ENCODE results near the gene ANKEF1.

ANKEF1 gene

GRCh38 chr20:10040070-10040975 lies 5.5 kb downstream of the ANKEF1 start:
- Histone ChIP-seq H3K9ac (ENCODE audit: low read length) (no peak overlapping the region), H3K27me3 (ENCODE audit: control insufficient read depth, insufficient read depth, low read length) (no peaks in the 10 kb centered on the region), H3K9me3 (ENCODE audit: control insufficient read depth, low read length) (no peaks in the 10 kb centered on the region), H3K36me3 (ENCODE audit: control insufficient read depth, insufficient read depth, low read length) (no peaks in the 10 kb centered on the region), H3K4me3 (ENCODE audit: low read length) (no peak overlapping the region), H3K4me1 (ENCODE audit: control insufficient read depth, insufficient read depth, low read length) (peaks cover 8% of the 10 kb centered on the region)

- H3K4me1 ChIP-seq (ENCODE audit: control insufficient read depth, insufficient read depth, low read length): no peaks in the 10 kb centered on the region
- no peaks in the 10 kb centered on the region for H3K36me3 ChIP-seq (ENCODE audit: control insufficient read depth, insufficient read depth, low read length)
- H3K9ac ChIP-seq (ENCODE audit: low read length): no peak overlapping the region
- no peaks in the 10 kb centered on the region for H3K27me3 ChIP-seq (ENCODE audit: control insufficient read depth, insufficient read depth, low read length)
- H3K4me3 ChIP-seq (ENCODE audit: low read length): no peak overlapping the region
- no peaks in the 10 kb centered on the region for H3K9me3 ChIP-seq (ENCODE audit: control insufficient read depth, low read length)
Observed at GRCh38 chr20:10042086-10042485, 7.3 kb downstream of the ANKEF1 start.

- H3K4me3 ChIP-seq (ENCODE audit: low read length): no peak overlapping the region
- H3K36me3 ChIP-seq (ENCODE audit: control insufficient read depth, insufficient read depth, low read length): no peaks in the 10 kb centered on the region
- H3K9ac ChIP-seq (ENCODE audit: low read length): no peak overlapping the region
Observed at GRCh38 chr20:10047427-10047826, 12.6 kb downstream of the ANKEF1 start.

GRCh38 chr20:10051185-10051584 lies 16.4 kb downstream of the ANKEF1 start:
- peaks cover 5% of the 10 kb centered on the region for H3K4me1 ChIP-seq (ENCODE audit: control insufficient read depth, insufficient read depth, low read length)
- H3K9ac ChIP-seq (ENCODE audit: low read length): no peak overlapping the region
- no peaks in the 10 kb centered on the region for H3K27me3 ChIP-seq (ENCODE audit: control insufficient read depth, insufficient read depth, low read length)
- H3K9me3 ChIP-seq (ENCODE audit: control insufficient read depth, low read length): no peaks in the 10 kb centered on the region
- no peak overlapping the region for H3K4me3 ChIP-seq (ENCODE audit: low read length)
- no peaks in the 10 kb centered on the region for H3K36me3 ChIP-seq (ENCODE audit: control insufficient read depth, insufficient read depth, low read length)

More at GRCh38 chr20:10047427-10047826, 12.6 kb downstream of the ANKEF1 start:
- H3K4me1 ChIP-seq (ENCODE audit: control insufficient read depth, insufficient read depth, low read length): peaks cover 5% of the 10 kb centered on the region
- H3K9me3 ChIP-seq (ENCODE audit: control insufficient read depth, low read length): no peaks in the 10 kb centered on the region
- no peaks in the 10 kb centered on the region for H3K27me3 ChIP-seq (ENCODE audit: control insufficient read depth, insufficient read depth, low read length)

GRCh38 chr20:10059006-10059405 lies 24.2 kb downstream of the ANKEF1 start:
- H3K4me3 ChIP-seq (ENCODE audit: low read length): no peak overlapping the region
- no peaks in the 10 kb centered on the region for H3K4me1 ChIP-seq (ENCODE audit: control insufficient read depth, insufficient read depth, low read length)
- no peaks in the 10 kb centered on the region for H3K36me3 ChIP-seq (ENCODE audit: control insufficient read depth, insufficient read depth, low read length)
- H3K9me3 ChIP-seq (ENCODE audit: control insufficient read depth, low read length): no peaks in the 10 kb centered on the region
- H3K27me3 ChIP-seq (ENCODE audit: control insufficient read depth, insufficient read depth, low read length): no peaks in the 10 kb centered on the region
- H3K9ac ChIP-seq (ENCODE audit: low read length): no peak overlapping the region

- no peak overlapping the region for H3K9ac ChIP-seq (ENCODE audit: low read length)
- H3K4me1 ChIP-seq (ENCODE audit: control insufficient read depth, insufficient read depth, low read length): no peaks in the 10 kb centered on the region
- H3K36me3 ChIP-seq (ENCODE audit: control insufficient read depth, insufficient read depth, low read length): no peaks in the 10 kb centered on the region
- no peaks in the 10 kb centered on the region for H3K27me3 ChIP-seq (ENCODE audit: control insufficient read depth, insufficient read depth, low read length)
- H3K4me3 ChIP-seq (ENCODE audit: low read length): no peak overlapping the region
- H3K9me3 ChIP-seq (ENCODE audit: control insufficient read depth, low read length): no peaks in the 10 kb centered on the region
Observed at GRCh38 chr20:10060226-10060625, 25.4 kb downstream of the ANKEF1 start.

- Histone ChIP-seq H3K9me3 (ENCODE audit: control insufficient read depth, low read length) (no peaks in the 10 kb centered on the region), H3K27me3 (ENCODE audit: control insufficient read depth, insufficient read depth, low read length) (no peaks in the 10 kb centered on the region), H3K4me3 (ENCODE audit: low read length) (no peak overlapping the region), H3K4me1 (ENCODE audit: control insufficient read depth, insufficient read depth, low read length) (no peaks in the 10 kb centered on the region), H3K9ac (ENCODE audit: low read length) (no peak overlapping the region), H3K36me3 (ENCODE audit: control insufficient read depth, insufficient read depth, low read length) (no peaks in the 10 kb centered on the region)
Observed at GRCh38 chr20:10061641-10062040, 26.9 kb downstream of the ANKEF1 start.

GRCh38 chr20:10063482-10063881 lies 28.7 kb downstream of the ANKEF1 start:
- H3K27me3 ChIP-seq (ENCODE audit: control insufficient read depth, insufficient read depth, low read length): no peaks in the 10 kb centered on the region
- no peak overlapping the region for H3K9ac ChIP-seq (ENCODE audit: low read length)
- no peaks in the 10 kb centered on the region for H3K36me3 ChIP-seq (ENCODE audit: control insufficient read depth, insufficient read depth, low read length)
- no peaks in the 10 kb centered on the region for H3K9me3 ChIP-seq (ENCODE audit: control insufficient read depth, low read length)
- H3K4me3 ChIP-seq (ENCODE audit: low read length): no peak overlapping the region
- H3K4me1 ChIP-seq (ENCODE audit: control insufficient read depth, insufficient read depth, low read length): no peaks in the 10 kb centered on the region

GRCh38 chr20:10064611-10065010 lies 29.8 kb downstream of the ANKEF1 start:
- Histone ChIP-seq H3K36me3 (ENCODE audit: control insufficient read depth, insufficient read depth, low read length) (no peaks in the 10 kb centered on the region), H3K9ac (ENCODE audit: low read length) (no peak overlapping the region), H3K4me1 (ENCODE audit: control insufficient read depth, insufficient read depth, low read length) (no peaks in the 10 kb centered on the region), H3K27me3 (ENCODE audit: control insufficient read depth, insufficient read depth, low read length) (no peaks in the 10 kb centered on the region), H3K4me3 (ENCODE audit: low read length) (no peak overlapping the region), H3K9me3 (ENCODE audit: control insufficient read depth, low read length) (no peaks in the 10 kb centered on the region)

- no peaks in the 10 kb centered on the region for H3K9me3 ChIP-seq (ENCODE audit: control insufficient read depth, low read length)
- H3K4me3 ChIP-seq (ENCODE audit: low read length): no peak overlapping the region
- no peaks in the 10 kb centered on the region for H3K36me3 ChIP-seq (ENCODE audit: control insufficient read depth, insufficient read depth, low read length)
- no peaks in the 10 kb centered on the region for H3K27me3 ChIP-seq (ENCODE audit: control insufficient read depth, insufficient read depth, low read length)
- H3K4me1 ChIP-seq (ENCODE audit: control insufficient read depth, insufficient read depth, low read length): no peaks in the 10 kb centered on the region
- no peak overlapping the region for H3K9ac ChIP-seq (ENCODE audit: low read length)
Observed at GRCh38 chr20:10065154-10065833, 30.5 kb downstream of the ANKEF1 start.

- no peaks in the 10 kb centered on the region for H3K36me3 ChIP-seq (ENCODE audit: control insufficient read depth, insufficient read depth, low read length)
- no peak overlapping the region for H3K4me3 ChIP-seq (ENCODE audit: low read length)
- H3K4me1 ChIP-seq (ENCODE audit: control insufficient read depth, insufficient read depth, low read length): peaks cover 1% of the 10 kb centered on the region
- no peaks in the 10 kb centered on the region for H3K27me3 ChIP-seq (ENCODE audit: control insufficient read depth, insufficient read depth, low read length)
- H3K9ac ChIP-seq (ENCODE audit: low read length): no peak overlapping the region
- no peaks in the 10 kb centered on the region for H3K9me3 ChIP-seq (ENCODE audit: control insufficient read depth, low read length)
Observed at GRCh38 chr20:10067321-10067720, 32.5 kb downstream of the ANKEF1 start.

- Histone ChIP-seq H3K9ac (ENCODE audit: low read length) (no peak overlapping the region), H3K27me3 (ENCODE audit: control insufficient read depth, insufficient read depth, low read length) (no peaks in the 10 kb centered on the region), H3K9me3 (ENCODE audit: control insufficient read depth, low read length) (no peaks in the 10 kb centered on the region), H3K4me1 (ENCODE audit: control insufficient read depth, insufficient read depth, low read length) (peaks cover 58% of the 10 kb centered on the region), H3K36me3 (ENCODE audit: control insufficient read depth, insufficient read depth, low read length) (no peaks in the 10 kb centered on the region), H3K4me3 (ENCODE audit: low read length) (no peak overlapping the region)
Observed at GRCh38 chr20:10074513-10074912, 39.7 kb downstream of the ANKEF1 start.

Data from mucosa of stomach (tissue), 1 donor.